Body of pancreas (tissue), 4 donors: ENCODE results near the gene RAB6B.

Experiments used
- CTCF ChIP-seq, 7 experiments: fragments of 450-650 bp in 4 of 7; fragments of 200-600 bp in 3 of 7; sonication (generic) in 3 of 7; IDR thresholded peaks; one replicate each; pipeline ENCODE4 v1.5.1; 2016 to 2019; ENCODE audit warnings: antibody characterized with exemption in 7 of 7
- POLR2A ChIP-seq, 3 donors: fragments of 450-650 bp; IDR thresholded peaks; one replicate each; pipeline ENCODE4 v1.6.1; 2016; ENCODE audit warnings: antibody characterized with exemption in 3 of 3, mild to moderate bottlenecking in 2 of 3

- no peak for TF ChIP-seq CTCF (IDR thresholded peaks at IDR 0.05)
- no peak for TF ChIP-seq POLR2A (IDR thresholded peaks at IDR 0.05)
Measured at GRCh38 chr3:133775835-133776234, 119.8 kb downstream of the RAB6B start.
